Omental fat pad (tissue), 4 donors: Measurements from ENCODE around the gene SNRPB. TPM values are rescaled to one million over a fixed set of nuclear protein-coding genes. Genes with fewer than 3 reads are reported as not detected.

Experiments
- ATAC-seq: fragments of 150-250 bp; one replicate; pipeline ENCODE4 v1.9.1; 2016; ENCODE audit warnings: mild to moderate bottlenecking, moderate library complexity; ENCODE audit not compliant: low FRiP score
- DNase-seq: peaks from one replicate; pipeline ENCODE4 v3.0.0-alpha.2; 2019; ENCODE audit warnings: low spot score
- total RNA-seq, 4 donors: library from RNA; depleted of rRNA; stranded (reverse); fragments of >200 nt; gene quantifications; one replicate each; pipeline ENCODE4 v1.1.0, GENCODE V29; 2016
- TF ChIP-seq, protein P1 (sequence below), 3 donors: fragments of 450-650 bp; IDR thresholded peaks; one replicate each; pipeline ENCODE4 v1.5.1; 2016 to 2017; ENCODE audit warnings: antibody characterized with exemption in 3 of 3, mild to moderate bottlenecking in 3 of 3, moderate library complexity in 2 of 3

SNRPB gene
- total RNA-seq, 4 donors from 2014 or later: 119 to 267 (median 170) TPM

GRCh38 chr20:2451422-2451821 lies 19.2 kb downstream of the SNRPB start:
- TF ChIP-seq, protein P1, sequence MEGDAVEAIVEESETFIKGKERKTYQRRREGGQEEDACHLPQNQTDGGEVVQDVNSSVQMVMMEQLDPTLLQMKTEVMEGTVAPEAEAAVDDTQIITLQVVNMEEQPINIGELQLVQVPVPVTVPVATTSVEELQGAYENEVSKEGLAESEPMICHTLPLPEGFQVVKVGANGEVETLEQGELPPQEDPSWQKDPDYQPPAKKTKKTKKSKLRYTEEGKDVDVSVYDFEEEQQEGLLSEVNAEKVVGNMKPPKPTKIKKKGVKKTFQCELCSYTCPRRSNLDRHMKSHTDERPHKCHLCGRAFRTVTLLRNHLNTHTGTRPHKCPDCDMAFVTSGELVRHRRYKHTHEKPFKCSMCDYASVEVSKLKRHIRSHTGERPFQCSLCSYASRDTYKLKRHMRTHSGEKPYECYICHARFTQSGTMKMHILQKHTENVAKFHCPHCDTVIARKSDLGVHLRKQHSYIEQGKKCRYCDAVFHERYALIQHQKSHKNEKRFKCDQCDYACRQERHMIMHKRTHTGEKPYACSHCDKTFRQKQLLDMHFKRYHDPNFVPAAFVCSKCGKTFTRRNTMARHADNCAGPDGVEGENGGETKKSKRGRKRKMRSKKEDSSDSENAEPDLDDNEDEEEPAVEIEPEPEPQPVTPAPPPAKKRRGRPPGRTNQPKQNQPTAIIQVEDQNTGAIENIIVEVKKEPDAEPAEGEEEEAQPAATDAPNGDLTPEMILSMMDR (IDR thresholded peaks at IDR 0.05): no peak
- no peak for DNase-seq
- ATAC-seq: no peak

DNA sequence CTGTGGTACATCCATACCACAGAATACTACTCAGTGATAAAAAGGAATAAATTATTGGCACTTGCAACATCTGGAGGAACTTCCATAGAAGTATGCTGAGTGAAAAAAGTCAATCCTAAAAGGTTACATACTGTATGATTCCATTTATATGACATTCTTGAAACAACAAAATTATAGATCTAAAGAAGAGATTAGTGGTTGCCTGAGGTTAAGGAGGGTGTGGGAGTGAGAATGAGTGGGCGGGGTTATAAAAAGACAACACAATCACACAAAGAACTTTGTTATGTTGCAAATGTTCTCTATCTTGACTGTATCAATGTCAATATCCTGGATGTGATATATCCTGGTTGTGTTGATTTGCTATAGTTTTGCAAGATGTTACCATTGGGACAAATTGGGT lies 21.2 kb downstream of the SNRPB start:
- no peak for ATAC-seq

DNA sequence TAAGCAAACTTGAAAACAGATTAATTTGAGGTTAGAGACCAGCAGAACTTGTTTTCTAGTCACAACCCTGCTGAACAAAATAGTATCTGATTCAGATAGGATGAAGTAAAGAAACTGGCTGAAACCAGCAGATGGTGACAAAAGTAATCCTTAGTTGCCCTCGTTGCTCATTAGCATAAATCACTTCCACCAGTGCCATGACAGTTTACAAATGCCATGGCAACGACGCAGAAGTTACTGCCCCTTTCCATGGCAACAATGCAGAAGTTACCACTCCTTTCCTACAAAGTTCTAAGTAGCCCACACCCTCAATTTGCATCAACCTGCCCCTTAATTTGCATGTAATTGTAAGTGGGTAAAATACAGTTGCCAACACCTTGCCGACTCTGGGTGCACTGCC lies 23.7 kb downstream of the SNRPB start:
- no peak for DNase-seq
- no peak for ATAC-seq
- TF ChIP-seq, protein P1 (IDR thresholded peaks at IDR 0.05): no peak

More for the DNA sequence above, 21.2 kb downstream of the SNRPB start:
- DNase-seq: no peak
- TF ChIP-seq, protein P1 (IDR thresholded peaks at IDR 0.05): no peak

- DNase-seq (no peak), ATAC-seq (no peak)
- TF ChIP-seq, protein P1 (IDR thresholded peaks at IDR 0.05): no peak
Measured at GRCh38 chr20:2431185-2431584, 39.4 kb downstream of the SNRPB start.

DNA sequence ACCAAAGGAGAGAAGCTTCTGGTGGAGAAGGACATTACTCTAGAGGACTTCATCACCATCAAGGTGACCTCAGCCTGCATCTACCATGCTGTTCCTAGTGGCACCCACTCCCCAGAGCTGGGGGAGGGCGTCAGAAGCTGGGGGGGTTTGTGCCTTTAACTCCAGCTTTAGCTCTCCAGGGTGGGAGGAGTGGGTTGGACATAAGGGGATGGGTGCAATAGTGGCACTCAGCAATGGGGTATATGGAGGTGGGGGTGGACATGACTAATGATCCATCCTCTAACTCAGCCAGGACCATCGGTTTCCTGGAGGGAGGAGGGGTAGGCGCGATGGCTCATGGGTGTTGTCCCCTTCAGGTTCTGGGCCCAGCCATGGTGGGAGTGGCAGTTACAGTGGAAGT lies 40.1 kb downstream of the SNRPB start:
- ATAC-seq (no peak), DNase-seq (no peak)
- TF ChIP-seq, protein P1 (IDR thresholded peaks at IDR 0.05): no peak

GRCh38 chr20:2429051-2429450 lies 41.5 kb downstream of the SNRPB start:
- TF ChIP-seq, protein P1 (IDR thresholded peaks at IDR 0.05): no peak
- no peak for ATAC-seq
- DNase-seq: no peak

DNA sequence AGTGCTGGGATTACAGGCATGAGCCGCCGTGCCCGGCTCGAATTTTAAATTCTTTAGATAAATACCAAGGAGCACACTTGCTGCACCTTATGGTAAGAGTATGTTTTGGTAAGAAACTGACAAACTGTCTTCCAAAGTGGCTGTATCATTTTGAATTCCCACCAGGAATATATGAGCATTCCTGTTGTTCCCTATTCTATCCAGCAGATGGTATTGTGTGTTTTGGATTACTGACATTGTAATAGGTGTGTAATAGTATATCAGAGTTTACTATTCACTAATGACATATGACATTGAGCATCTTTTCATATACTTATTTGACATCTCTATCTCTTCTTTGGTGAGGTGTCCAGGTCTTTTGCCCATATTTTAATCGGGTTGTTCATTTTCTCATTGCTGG lies 49.3 kb downstream of the SNRPB start:
- TF ChIP-seq, protein P1 (IDR thresholded peaks at IDR 0.05): no peak
- no peak for DNase-seq
- ATAC-seq: no peak
